Measurements from ENCODE around the gene VTI1A.

DNA sequence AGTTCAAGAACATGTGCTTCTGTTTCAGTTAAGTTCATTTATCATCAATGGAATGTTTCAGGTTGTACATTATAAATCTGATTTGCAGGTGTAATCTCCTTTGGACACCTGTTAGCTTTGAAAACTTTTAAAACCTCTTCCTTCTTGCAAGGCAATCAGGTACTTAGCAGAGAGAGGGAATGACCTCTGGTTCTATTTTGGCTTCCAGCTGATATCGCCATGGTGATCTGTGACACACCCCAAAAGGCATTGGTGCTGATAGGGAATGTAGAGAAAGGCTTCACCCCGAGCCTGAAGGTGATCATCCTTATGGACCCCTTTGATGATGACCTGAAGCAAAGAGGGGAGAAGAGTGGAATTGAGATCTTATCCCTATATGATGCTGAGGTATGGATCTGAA is 37.7 kb upstream of the VTI1A start:
- no peak for TF ChIP-seq EP300 (IDR thresholded peaks at IDR 0.05)
- TF ChIP-seq, protein P1, sequence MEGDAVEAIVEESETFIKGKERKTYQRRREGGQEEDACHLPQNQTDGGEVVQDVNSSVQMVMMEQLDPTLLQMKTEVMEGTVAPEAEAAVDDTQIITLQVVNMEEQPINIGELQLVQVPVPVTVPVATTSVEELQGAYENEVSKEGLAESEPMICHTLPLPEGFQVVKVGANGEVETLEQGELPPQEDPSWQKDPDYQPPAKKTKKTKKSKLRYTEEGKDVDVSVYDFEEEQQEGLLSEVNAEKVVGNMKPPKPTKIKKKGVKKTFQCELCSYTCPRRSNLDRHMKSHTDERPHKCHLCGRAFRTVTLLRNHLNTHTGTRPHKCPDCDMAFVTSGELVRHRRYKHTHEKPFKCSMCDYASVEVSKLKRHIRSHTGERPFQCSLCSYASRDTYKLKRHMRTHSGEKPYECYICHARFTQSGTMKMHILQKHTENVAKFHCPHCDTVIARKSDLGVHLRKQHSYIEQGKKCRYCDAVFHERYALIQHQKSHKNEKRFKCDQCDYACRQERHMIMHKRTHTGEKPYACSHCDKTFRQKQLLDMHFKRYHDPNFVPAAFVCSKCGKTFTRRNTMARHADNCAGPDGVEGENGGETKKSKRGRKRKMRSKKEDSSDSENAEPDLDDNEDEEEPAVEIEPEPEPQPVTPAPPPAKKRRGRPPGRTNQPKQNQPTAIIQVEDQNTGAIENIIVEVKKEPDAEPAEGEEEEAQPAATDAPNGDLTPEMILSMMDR (IDR thresholded peaks at IDR 0.05) = no peak

Data from sigmoid colon (tissue), 4 donors.